ENCODE results near the gene ACTL7A. TPM values are rescaled to one million over a fixed set of nuclear protein-coding genes. Genes with fewer than 3 reads are reported as not detected.
"Not testable (repeated sequence)": the region's sequence is repeated elsewhere in the genome, so short reads cannot be mapped to it uniquely, and the experiment has no call there.

The ACTL7A gene, protein sequence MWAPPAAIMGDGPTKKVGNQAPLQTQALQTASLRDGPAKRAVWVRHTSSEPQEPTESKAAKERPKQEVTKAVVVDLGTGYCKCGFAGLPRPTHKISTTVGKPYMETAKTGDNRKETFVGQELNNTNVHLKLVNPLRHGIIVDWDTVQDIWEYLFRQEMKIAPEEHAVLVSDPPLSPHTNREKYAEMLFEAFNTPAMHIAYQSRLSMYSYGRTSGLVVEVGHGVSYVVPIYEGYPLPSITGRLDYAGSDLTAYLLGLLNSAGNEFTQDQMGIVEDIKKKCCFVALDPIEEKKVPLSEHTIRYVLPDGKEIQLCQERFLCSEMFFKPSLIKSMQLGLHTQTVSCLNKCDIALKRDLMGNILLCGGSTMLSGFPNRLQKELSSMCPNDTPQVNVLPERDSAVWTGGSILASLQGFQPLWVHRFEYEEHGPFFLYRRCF
- total RNA-seq = not detected

DNA sequence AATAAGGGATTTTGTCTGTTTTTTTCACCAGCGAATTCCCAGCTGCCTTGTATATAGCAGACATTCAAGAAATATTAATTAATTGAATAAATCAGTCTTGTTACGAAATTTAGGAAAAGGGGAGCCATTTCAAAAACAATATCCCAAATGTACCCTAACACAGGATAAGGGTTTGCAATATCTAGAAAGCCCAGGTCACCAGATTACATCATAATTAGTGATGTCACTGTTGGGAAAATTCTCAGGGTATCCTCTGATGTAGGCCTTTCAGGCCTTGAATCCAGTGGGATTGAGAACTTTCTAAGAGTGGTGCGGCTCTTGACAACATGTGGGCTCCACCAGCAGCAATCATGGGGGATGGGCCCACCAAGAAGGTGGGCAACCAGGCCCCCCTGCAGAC is at the start of gene ACTL7A:
Gene ACTL7A, plus strand, starts transcription at position 270 of the 400 bp plus-strand sequence. Its CDS starts 57 bp downstream, at position 327.
- ATAC-seq = no peak

DNA sequence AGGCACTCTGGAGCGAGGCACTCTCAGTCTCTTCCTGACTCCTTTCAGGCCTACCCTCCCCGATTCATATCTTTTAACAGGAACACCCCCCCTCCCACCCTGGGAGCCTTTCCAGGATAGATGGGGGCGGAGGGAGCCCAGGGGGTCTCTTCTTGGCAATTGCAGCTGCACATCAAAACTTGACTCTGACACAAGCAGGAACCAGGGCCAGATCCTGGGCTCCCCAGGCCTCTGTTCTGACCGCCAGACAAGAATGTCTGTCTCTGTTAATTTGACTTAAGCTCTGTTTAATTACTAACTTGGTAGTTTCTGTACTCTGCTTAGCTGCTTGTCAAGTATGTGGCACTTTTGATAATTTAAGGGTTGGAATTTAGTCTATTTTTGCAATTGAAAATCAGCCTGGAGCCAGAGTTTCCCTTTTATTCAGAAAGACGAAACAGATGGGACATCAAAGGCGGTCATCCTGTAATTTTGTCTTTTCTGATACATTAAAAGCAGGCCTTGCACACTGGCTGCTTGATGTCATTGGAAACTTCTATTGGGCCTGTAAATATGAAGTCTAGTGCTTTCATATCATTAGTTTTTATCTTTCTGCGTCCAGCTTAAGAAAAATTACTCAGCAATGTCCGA is 49.6 kb upstream of the ACTL7A start:
- no peak for ATAC-seq

DNA sequence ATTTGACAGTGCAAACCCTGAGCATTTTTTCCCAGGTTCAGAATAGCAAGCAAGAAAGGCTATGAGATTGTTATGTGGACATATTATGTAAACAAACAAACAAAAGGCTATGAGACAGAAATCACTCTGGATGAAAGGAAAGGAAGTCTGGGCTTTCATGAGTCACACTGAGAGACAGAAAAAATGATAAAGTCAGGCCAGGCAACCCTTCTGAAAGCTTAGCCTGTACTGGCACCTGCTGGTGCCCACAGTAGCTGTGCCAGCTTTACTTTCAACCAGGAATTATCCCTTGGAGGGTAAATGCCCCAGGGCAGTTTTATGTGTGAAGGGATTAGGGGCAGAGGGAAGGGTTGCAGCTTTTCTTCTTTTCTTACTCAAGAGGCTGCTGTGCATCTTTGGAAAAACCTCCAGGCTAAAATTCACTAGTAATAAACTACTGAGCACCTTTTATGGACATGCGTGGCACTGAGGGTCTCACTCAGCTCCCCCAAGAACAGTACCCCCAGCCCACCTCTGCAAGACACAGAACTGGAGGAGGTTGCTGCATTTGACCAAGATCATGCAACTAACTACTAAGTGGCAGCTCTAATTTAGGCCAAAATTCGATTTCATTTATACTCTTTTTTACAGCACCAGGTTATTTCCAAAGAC is 48.0 kb upstream of the ACTL7A start:
- peak; percentile 96 for ATAC-seq

DNA sequence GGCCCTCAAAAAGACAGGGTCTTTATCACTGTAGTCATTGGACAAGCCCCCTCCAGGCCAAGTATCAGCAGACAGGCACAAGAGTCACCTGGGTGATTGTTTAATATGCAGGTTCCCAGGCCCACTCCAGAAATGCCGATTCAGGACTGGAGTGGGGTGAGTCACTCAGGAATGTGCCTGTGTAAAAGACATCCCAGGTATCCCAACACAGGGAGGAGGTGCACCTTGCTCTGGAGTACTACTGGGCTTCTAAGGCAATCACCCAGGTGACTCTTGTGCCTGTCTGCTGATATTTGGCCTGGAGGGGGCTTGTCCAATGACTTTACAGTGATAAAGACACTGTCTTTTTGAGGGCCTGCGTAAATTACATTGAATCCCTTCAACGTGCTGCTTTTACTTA is 46.9 kb upstream of the ACTL7A start:
- ATAC-seq = peak; percentile 43

DNA sequence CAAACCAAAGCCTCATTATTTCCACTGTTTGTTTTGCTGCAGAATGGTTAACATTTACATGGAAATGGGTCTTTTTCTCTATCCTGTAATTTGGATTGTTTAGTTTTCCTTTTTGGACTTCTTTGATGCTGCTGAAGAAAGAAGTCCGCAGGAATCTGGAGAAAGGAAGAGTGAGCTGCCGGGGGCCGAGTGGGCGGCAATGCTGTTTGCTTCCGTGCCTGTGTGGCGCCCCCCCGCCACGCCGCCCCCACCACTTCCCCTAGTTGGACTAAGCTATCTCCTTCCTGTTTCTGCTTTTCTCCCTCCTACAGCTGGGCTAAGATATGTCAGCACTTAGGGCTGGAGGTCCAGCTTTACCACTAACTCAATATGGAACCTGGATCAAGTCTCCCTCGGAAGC is 46.0 kb upstream of the ACTL7A start:
- no peak for ATAC-seq

DNA sequence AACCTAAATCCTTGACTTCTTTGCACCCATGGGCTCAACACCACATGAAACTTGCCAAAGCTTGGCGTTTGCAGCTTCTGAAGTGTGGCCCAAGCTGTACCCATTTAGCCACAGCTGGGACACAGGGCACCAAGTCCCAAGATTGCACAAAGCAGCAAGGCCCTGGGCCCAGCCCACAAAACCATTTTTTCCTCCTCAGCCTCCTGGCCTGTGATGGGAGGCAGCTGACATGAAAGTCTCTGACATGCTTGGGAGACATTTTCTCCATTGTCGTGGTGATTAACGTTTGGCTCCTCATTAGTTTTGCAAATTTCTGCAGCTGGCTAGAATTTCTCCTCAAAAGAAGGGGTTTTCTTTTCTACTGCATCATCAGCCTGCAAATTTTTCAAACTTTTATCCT is 38.2 kb upstream of the ACTL7A start:
- ATAC-seq = no peak

DNA sequence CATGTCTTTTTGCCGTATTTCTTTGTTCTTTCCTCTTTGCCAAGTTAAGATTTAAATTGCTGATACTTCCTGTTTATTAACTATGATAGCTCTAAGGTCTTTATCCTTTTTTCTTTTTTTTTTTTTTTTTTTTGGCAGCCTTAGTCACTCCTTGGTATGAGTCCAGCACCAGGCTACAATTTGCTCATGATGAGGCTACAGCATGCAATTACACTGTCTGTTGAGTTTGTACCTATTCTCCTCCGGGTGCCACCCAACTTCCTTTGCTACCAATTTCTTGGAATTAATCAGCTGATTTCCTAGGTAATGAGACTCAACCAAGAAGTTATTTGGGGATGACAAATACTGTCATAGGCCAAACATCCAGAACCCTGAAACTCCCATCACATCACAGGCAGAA is 31.8 kb upstream of the ACTL7A start:
- ATAC-seq = peak; percentile 74

DNA sequence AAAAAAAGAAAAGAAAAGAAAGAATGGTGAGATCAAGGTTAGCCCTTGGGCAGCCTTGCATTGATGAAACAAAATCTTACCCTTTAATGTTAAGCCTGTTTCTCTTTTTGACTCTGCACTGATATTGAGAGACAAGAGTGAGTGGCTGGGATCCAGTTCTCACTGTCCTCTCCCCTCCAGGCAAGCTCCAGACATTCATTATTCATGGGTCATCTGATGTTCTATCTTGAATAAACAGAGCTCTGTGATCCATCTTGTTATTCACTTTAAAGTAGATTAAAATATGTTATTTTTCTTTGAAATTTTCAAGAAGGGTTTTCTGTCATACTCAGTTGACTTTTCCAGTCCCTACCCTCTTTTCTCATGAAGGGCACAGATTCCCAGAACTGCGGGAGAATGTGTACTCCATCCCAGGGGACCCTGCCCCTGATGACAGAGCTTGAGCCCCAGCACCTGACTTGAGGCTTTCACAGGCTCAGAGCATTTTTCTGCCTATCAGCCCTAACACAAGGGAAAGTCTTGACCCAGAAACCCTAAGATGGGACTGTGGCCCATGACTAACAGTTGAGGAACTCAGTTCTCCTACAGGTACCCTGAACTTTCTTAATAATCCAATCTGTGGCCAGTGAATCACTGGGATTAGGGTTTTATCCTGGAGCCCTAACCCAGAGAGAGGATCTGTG is 30.4 kb upstream of the ACTL7A start:
- ATAC-seq = no peak

DNA sequence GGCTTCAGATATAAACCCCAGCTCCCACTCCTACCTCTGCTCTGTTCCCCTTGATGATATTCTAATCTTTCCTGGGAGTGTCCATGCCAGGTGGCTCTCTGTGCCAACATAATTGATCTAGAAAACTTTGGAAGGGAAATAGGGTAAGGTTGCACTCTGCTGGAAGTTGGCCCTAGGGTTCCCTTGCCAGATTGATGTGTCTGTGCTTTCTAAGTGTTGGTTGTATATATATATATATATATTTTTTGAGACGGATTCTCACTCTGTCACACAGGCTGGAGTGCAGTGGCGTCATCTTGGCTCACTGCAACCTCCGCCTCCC is 29.9 kb upstream of the ACTL7A start:
- ATAC-seq = no peak

DNA sequence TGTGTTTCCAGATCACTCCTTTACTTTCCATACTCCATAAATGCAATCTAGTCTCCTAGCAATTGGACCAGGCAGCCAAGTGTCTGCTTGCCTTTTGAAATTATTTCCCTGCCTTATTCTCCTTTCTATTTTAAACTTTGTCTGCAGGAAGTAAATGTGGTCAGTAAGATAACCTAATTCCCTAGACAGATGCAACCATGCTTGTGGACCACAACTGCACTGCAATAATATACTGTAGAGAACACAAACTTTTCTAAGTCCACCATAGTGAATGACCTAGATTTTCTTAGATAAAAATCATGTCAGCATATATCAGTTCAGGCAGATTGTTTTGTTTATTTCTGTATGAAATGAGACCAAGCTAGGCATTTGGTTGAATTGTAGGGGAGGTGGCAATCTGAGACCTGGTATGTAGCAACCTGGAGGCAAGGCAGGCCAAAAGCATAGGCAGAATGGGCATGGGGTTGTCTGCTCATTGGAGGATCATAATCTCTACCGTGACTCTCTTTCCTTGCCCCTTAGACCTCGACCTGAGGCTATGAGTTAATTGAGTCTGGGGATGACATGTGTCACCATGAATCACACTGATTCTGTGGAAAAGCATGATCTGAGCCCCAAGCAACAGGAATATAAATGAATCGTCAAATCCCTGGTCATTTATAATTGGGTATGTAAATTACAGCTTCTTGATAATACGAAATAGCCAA is 27.0 kb upstream of the ACTL7A start:
- ATAC-seq = no peak

DNA sequence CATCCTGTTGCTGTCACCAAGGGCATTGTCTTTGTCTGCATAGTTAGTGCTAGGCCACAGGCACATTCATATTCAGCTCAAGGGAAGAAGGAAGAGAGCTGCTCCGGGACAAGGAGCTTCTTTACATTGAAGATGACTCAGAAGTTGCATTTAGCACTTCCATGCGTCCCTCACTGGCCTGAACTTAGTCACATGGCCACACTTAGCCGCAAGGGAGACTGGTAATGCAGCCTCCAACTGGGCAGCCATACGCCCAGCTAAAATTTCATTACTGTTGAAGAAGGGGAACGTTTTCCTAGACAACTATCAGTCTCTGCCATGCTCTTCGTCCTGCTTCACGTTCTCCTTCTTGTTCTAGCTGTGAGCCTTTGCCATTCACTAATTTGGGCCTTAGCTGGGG is 26.2 kb upstream of the ACTL7A start:
- peak; percentile 71 for ATAC-seq

DNA sequence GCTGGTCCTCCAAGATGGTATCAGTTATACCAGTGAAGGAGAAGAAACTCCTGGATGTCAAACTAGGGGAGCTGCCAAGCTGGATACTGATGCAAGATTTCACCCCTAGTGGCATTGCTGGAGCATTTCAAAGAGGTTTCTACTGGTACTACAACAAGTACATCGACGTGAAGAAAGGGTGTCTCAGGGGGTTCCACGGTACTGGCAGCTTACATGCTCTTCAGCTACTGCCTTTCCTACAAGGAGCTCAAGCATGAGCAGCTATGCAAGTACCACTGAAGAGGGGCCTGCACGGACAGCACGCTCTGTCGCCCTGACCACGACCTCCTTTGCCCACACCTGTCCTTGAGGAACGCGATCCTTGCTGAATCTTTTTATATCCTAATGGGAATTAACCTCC is 25.7 kb upstream of the ACTL7A start:
- ATAC-seq = peak; percentile 5

DNA sequence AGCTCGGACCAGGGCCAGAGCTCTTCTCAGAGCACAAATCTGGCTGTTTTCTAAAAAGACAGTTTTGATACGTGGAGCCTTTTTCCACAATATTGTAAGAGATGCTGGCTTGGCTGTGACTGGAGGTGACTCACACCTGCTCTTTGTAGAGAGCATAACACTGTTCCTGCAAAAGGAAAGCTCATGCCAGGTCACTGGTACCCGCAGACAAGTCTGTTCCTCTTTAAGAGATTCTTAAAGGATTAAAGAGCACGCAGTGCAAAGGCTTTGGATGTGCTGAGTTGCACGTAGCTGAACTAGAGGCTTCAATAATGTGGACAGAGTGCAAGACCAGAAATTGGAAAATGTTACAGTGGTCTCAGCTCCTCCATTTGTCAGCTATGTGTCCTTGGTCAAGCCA is 25.3 kb upstream of the ACTL7A start:
- peak; percentile 93 for ATAC-seq

DNA sequence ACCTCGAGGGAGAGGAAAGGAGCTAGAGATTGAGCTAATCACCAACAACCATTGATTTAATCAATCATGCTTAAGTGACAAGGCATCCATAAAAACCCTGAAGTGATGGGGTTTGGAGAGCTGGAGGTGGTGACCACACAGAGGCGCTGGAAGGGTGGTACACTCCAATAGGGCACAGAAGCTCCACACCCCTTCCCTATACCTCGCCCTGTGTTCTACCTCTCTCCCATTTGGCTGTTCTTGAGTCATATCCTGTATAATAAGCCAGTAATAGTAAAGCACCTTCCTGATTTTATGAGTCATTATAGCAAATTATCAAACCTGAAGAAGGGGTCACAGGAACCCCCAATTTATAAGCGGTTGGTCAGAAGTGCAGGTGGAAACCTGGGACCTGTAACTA is 24.5 kb upstream of the ACTL7A start:
- ATAC-seq = peak; percentile 92

DNA sequence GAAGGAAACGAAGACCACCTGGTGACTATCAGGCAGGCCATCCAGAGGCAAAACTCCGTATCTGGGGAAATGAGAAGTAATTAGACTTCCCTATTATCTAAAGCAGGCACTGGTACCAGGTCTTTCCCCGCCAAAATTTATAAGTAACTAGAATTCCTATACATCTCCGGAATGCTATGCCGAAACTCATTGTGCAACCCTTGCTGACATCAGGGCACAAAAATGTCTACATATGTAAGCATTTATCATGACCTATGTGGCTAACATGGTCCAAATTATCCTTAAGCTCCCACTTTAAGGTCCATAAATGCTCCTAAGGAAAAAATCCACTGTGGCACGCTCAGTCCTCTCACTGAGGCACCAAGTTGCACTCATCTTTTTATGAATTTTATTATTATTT is 24.0 kb upstream of the ACTL7A start:
- ATAC-seq = peak; percentile 33

DNA sequence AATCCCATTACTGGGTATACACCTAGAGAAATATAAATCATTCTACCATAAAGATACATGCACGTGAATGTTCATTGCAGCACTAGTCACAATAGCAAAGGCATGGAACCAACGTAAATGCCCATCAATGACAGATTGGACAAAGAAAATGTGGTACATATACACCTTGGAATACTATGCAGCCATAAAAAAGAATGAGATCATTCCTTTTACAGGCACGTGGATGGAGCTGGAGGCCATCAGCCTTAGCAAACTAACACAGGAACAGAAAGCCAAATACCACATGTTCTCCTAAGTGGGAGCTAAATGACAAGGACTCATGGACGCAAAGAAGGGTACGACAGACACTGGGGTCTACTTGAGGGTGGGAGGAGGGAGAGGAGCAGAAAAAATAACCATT is 22.5 kb upstream of the ACTL7A start:
- not testable (repeated sequence) for ATAC-seq

DNA sequence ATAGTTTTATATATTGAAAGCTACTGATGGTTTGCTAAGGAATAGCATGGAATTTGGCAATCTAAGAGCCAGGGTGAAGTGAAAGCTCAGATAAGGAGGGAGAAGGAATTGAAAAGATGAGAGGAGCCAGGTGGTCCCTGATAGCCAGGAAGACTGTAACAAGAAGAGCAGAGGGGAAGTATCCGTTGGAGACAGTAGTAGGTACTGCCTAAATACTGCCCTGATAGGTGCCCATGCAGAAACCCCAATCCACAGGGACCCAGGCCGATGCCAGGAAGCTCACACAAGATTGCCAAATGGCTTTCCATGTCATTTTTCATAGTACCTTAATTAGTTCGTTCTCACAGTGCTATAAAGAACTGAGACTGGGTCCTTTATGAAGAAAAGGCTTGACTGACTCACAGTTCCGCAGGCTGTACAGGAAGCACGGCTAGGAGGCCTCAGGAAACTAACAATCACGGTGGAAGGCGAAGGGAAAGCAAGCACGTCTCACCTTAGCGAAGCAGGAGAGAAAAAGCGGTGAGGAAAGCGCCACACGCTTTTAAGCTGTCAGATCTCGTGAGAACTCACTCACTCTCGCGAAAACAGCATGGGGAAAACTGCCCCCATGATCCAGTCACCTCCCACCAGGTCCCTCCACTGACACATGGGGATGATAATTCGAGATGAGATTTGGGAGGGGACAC is 19.3 kb upstream of the ACTL7A start:
- no peak for ATAC-seq

DNA sequence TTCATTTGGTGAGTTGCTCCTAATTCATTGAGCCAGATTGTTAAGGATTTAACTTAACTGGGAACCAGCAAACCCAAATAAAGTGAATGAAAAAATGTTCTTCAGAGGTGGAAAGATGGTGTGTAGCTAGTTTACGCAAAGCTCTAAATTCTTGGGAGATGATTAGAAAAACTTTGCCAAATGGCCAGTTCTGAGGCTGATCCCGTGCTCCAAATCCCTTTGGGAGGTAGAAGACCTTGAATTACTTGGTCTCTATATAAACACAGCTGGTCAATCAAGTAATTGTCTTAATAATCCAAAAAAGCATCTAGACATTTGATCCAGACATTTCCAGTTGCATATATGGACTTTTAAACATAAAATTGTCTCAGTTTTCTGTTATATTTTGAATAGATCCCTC is 17.7 kb upstream of the ACTL7A start:
- no peak for ATAC-seq

DNA sequence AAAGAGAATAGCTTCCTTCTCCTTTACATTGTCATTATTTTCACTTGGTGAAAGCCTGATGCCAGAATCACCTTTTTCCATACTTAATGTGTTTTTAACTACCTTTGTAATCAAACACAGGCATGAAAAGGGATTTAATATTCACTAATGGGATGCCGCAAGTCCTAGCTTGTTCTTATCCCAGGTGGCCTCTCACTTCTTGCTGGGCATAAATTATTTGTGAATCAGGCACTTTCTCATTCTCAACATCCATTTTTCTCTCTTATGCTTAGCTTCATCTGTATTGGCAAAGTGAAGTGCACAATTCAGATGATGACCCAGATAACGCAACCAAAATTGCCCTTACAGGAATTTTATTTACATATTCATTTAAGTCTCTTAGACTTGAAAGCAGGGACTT is 17.2 kb upstream of the ACTL7A start:
- no peak for ATAC-seq

DNA sequence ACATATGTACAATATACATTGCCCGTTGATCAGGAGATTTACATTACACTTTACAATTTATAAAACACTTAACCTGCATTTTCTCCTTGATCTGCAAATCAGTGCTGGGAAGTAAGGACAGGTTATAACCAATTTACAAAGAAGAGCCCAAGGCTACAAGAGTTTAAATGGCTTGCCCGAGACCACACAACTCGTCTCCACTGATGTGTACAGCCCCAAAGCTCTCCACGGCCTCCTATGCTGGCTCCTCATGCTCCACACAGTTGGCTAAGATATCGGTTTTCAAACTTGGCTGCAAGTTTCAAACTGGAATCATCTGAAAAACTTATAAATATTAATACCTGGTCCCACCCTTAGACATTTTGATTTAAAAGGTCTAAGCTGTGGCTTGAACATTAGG is 16.6 kb upstream of the ACTL7A start:
- ATAC-seq = no peak

DNA sequence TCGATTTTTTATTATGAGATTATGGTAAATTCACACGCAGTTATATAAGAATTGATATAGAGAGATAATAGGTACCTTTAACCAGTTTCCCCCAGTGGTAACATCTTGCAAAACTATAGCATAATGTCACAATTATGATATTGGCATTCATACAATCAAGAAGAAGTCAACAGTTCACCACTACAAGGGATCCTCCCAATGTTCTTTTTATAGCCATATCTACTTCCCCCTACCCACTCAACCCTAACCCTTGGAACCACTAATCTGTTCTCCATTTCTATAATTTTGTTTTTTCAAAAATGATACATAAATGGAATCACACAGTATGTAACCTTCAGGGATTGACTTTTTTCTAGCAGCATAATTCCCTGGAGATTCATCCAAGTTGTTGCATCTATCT is 16.1 kb upstream of the ACTL7A start:
- no peak for ATAC-seq

DNA sequence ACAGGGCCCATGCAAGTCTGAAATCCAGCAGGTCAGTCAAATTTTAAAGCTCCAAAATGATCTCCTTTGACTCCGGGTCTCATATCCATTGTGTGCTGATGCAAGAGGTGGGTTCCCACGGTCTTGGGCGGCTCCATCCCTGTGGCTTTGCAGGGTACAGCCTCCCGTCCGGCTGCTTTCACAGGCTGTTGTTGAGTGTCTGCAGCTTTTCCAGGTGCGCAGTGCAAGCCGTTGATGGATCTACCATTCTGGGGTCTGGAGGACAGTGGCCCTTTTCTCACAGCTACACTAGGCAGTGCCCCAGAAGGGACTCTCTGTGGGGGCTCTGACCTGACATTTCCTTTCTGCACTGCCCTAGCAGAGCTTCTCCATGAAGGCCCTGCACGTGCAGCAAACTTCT is 13.8 kb upstream of the ACTL7A start:
- not testable (repeated sequence) for ATAC-seq

Data from esophagus mucosa (tissue), 1 donor.